Omental fat pad (tissue), 4 donors: ENCODE results near the gene SRRM5. TPM values are rescaled to one million over a fixed set of nuclear protein-coding genes. Genes with fewer than 3 reads are reported as not detected.
A peak's percentile ranks its signal among the peaks of the same experiment; 100 is the strongest.

Experiments used
- ATAC-seq: fragments of 150-250 bp; one replicate; pipeline ENCODE4 v1.9.1; 2016; ENCODE audit warnings: mild to moderate bottlenecking, moderate library complexity; ENCODE audit not compliant: low FRiP score
- DNase-seq: peaks from one replicate; pipeline ENCODE4 v3.0.0-alpha.2; 2019; ENCODE audit warnings: low spot score
- total RNA-seq, 4 donors: library from RNA; depleted of rRNA; stranded (reverse); fragments of >200 nt; gene quantifications; one replicate each; pipeline ENCODE4 v1.1.0, GENCODE V29; 2016
- TF ChIP-seq, protein P1 (sequence below), 3 donors: fragments of 450-650 bp; IDR thresholded peaks; one replicate each; pipeline ENCODE4 v1.5.1; 2016 to 2017; ENCODE audit warnings: antibody characterized with exemption in 3 of 3, mild to moderate bottlenecking in 3 of 3, moderate library complexity in 2 of 3

SRRM5 gene, protein sequence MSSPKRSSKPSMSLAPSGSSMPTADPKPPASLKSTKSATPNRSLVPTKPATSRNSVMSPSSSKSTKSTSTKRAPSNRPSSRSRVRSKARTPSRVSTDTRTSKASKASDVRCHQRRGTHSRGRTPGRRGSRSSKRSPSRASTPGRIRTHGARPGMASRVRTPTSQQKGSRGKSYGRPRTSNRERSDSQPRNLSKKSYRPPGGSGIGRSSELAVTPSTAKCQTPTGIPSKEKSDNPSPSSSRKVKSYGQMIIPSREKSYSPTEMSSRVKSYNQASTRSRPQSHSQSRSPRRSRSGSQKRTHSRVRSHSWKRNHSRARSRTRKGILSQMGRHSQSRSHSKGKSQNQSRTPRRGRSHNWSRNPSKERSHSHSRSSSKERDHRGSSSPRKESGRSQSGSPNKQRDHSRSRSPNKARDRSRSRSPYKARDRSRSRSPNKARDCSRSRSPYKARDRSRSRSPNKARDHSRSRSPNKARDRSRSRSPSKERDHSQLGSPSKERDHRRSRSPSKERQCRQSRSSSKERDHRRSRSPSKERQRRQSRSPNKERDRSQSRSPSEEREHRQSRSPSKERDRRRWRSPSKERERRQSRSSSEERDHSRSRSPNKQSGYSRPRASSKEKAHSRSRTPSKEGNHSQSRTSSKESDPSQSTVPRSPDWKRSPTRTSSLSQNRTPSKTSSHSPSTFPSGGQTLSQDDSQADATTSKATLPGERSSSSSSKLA
- total RNA-seq: under 1 TPM in 3 of 4 donors, not detected in 1; 0.12 to 0.46 (median 0.38) TPM

DNA sequence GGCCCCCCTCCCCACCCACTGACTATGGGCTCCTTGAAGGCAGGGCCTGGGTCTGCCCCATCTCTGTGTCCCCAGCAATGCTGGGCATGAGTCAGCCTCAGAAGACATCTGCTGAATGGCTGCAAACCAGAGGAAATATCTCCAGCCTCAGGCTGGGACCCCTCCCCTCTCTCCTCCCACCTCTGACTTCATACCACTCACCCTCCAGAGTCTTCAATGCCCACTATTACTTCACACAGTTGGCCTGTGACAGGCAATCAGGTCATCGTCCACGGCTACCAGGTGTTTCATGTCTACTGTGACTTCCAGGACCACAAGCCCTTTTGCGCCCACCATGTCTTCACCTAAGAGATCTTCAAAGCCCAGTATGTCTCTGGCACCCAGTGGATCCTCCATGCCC, at the start of gene SRRM5:
SRRM5 (plus strand) TSS at position 301 of the 400 bp plus-strand sequence; CDS start at position 335, 34 bp downstream.
- TF ChIP-seq, protein P1, sequence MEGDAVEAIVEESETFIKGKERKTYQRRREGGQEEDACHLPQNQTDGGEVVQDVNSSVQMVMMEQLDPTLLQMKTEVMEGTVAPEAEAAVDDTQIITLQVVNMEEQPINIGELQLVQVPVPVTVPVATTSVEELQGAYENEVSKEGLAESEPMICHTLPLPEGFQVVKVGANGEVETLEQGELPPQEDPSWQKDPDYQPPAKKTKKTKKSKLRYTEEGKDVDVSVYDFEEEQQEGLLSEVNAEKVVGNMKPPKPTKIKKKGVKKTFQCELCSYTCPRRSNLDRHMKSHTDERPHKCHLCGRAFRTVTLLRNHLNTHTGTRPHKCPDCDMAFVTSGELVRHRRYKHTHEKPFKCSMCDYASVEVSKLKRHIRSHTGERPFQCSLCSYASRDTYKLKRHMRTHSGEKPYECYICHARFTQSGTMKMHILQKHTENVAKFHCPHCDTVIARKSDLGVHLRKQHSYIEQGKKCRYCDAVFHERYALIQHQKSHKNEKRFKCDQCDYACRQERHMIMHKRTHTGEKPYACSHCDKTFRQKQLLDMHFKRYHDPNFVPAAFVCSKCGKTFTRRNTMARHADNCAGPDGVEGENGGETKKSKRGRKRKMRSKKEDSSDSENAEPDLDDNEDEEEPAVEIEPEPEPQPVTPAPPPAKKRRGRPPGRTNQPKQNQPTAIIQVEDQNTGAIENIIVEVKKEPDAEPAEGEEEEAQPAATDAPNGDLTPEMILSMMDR (IDR thresholded peaks at IDR 0.05): no peak
- ATAC-seq (no peak), DNase-seq (no peak)

DNA sequence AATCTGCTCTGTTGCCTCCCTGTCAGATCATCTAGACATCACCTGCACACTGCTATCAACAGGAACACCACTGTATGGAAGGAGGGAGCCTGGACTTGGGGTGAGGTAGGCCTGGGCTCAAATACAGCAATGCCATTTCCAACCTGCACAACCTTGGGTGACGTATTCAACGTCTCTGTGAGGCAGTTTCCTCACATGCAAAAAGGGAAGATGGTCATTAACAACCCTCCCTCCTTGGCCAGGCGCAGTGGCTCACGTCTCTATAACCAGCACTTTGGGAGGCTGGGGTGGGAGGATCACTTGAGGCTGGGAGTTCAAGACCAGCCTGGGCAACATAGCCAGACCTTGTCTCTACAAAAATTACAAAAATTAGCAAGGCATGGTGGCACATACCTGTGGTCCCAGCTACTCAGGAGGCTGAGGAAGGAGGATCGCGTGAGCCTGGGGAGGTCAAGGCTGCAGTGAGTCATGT, 49.6 kb upstream of the SRRM5 start:
- ATAC-seq (no peak), DNase-seq (no peak)
- TF ChIP-seq, protein P1 (IDR thresholded peaks at IDR 0.05): no peak

DNA sequence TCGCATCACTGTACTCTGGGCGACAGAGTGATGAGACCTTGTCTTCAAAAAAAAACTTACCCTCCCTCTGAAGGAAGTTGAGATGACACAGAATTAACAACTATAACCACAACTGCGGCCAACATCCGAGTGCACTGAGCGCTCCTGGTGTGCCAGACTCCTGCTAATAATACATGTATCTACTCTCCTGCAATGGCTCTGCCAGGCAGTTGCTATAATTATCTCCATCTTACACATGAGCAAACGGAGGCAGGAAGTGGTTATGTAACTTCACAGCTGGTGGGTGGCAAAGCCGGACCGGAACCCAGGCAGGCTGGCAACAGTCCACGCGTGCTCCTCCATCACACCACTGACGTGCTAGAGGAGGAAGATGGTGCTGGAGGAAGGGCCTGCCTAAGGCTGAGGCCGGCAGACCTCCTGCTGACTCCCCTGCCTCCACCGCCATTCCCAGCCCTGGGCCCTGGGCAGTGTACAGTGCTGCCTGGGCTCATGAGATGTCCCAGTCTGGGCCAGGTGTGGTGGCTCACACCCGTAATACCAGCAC, 49.1 kb upstream of the SRRM5 start:
- ATAC-seq (peak; percentile 41), DNase-seq (peak; percentile 30)
- TF ChIP-seq, protein P1 (IDR thresholded peaks at IDR 0.05): no peak

DNA sequence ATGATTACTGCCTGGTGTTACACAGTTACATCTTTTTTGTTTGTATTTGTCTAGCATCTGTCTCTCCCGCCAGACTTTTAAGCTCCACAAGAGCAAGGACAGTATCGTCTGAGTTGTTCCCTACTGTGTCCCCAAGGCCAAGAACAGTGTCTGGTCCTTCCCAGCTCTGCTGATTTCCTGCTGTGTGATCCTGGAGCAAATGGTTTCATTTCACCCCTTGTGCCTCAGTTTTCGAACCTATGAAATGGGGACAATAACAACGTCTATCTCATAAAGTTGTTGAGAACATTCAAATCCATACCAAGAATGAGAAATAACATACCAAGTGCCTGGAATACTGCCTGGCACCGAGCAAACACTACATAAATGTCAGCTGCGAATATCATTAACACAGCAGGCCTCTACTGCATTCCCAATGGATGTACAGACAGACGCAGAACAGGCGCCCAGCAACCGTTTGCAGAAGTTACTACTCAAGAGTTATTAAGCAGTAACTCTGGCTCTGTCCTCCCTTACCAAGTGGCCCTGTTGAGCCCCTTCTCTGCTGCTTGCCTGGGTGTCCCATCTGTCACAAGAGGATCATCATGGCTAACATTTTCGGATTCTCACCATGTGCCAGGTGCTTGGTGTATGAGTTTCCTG, 48.0 kb upstream of the SRRM5 start:
- TF ChIP-seq, protein P1 (IDR thresholded peaks at IDR 0.05): no peak
- ATAC-seq: no peak
- no peak for DNase-seq

DNA sequence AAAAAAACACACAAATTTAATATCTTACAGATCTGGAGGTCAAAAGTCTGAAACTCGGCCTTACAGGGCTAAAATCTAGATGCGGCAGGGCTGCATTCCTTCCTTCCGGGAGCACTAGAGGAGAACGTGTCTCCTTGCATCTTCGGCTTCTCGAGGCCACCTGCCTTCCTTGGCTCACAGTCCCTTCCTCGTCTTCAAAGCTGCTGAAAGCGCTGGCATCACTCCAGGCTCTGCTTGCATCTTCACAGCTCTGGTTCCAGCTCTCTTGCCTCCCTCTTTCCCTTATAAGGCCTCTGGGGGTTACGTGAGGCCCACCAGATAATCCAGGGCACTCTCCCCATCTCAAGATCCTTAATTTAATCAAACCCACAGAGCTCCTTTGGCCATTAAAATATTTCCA, 47.1 kb upstream of the SRRM5 start:
- ATAC-seq (no peak), DNase-seq (no peak)
- TF ChIP-seq, protein P1 (IDR thresholded peaks at IDR 0.05): no peak

DNA sequence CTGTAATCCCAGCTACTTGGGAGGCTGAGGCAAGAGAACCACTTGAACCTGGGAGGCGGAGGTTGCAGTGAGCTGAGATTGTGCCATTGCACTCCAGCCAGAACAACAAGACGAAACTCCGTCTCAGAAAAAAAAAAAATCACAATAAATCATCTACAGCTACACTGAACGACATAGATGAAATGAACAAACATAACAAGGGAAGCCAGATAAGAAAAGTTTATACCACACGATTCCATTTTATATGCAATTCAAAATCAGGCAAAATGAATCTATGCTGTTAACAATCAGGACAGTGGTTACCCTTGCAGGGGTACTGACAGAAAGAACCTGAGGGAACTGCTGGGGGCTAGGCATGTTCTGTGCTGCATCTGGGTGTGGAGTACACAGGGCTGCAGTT, 42.2 kb upstream of the SRRM5 start:
- ATAC-seq (no peak), DNase-seq (no peak)
- TF ChIP-seq, protein P1 (IDR thresholded peaks at IDR 0.05): no peak
